ENCODE data around the gene PRKD1.

Gene PRKD1

GRCh38 chr14:29927376-29928116 lies at the start of gene PRKD1:
Gene PRKD1, minus strand, starts transcription at chr14:29927847.
- Histone ChIP-seq H3K4me1 (ENCODE audit: control insufficient read depth in 2 of 2, insufficient read depth in 2 of 2, low read length in 2 of 2) (peaks cover 8 to 9% of the 10 kb centered on the region in 2 donors), H3K9ac (ENCODE audit: low read depth in 1 of 2, low read length in 2 of 2) (peak within 1 kb of the TSS in 1 of 2 donors; percentile 34), H3K4me3 (ENCODE audit: low read length in 2 of 2) (peak within 1 kb of the TSS; percentile 69 to 75), H3K27me3 (ENCODE audit: control insufficient read depth in 2 of 2, insufficient read depth in 2 of 2, low read length in 2 of 2) (peaks cover 5 to 7% of the 10 kb centered on the region in 2 donors), H3K9me3 (ENCODE audit: control insufficient read depth in 2 of 2, low read length in 2 of 2) (no peaks in the 10 kb centered on the region), H3K27ac (ENCODE audit: low read depth in 2 of 2, low read length in 2 of 2) (peak within 1 kb of the TSS in 1 of 2 donors; percentile 23), H3K36me3 (ENCODE audit: control insufficient read depth in 2 of 2, insufficient read depth in 2 of 2, low read length in 2 of 2) (no peaks in the 10 kb centered on the region)

GRCh38 chr14:29971101-29971500 lies 43.5 kb upstream of the PRKD1 start:
- Histone ChIP-seq H3K27me3 (ENCODE audit: control insufficient read depth in 2 of 2, insufficient read depth in 2 of 2, low read length in 2 of 2) (no peaks in the 10 kb centered on the region), H3K27ac (ENCODE audit: low read depth in 2 of 2, low read length in 2 of 2) (no peak overlapping the region), H3K9me3 (ENCODE audit: control insufficient read depth in 2 of 2, low read length in 2 of 2) (no peaks in the 10 kb centered on the region), H3K4me3 (ENCODE audit: low read length in 2 of 2) (no peak overlapping the region), H3K36me3 (ENCODE audit: control insufficient read depth in 2 of 2, insufficient read depth in 2 of 2, low read length in 2 of 2) (no peaks in the 10 kb centered on the region), H3K9ac (ENCODE audit: low read depth in 1 of 2, low read length in 2 of 2) (no peak overlapping the region), H3K4me1 (ENCODE audit: control insufficient read depth in 2 of 2, insufficient read depth in 2 of 2, low read length in 2 of 2) (no peaks in the 10 kb centered on the region)

GRCh38 chr14:29955087-29955486 lies 27.4 kb upstream of the PRKD1 start:
- no peak overlapping the region for H3K4me3 ChIP-seq (ENCODE audit: low read length in 2 of 2)
- H3K36me3 ChIP-seq (ENCODE audit: control insufficient read depth in 2 of 2, insufficient read depth in 2 of 2, low read length in 2 of 2) = no peaks in the 10 kb centered on the region
- no peak overlapping the region for H3K27ac ChIP-seq (ENCODE audit: low read depth in 2 of 2, low read length in 2 of 2)
- no peaks in the 10 kb centered on the region for H3K4me1 ChIP-seq (ENCODE audit: control insufficient read depth in 2 of 2, insufficient read depth in 2 of 2, low read length in 2 of 2)
- no peaks in the 10 kb centered on the region for H3K27me3 ChIP-seq (ENCODE audit: control insufficient read depth in 2 of 2, insufficient read depth in 2 of 2, low read length in 2 of 2)
- H3K9ac ChIP-seq (ENCODE audit: low read depth in 1 of 2, low read length in 2 of 2) = no peak overlapping the region
- no peaks in the 10 kb centered on the region for H3K9me3 ChIP-seq (ENCODE audit: control insufficient read depth in 2 of 2, low read length in 2 of 2)

- Histone ChIP-seq H3K36me3 (ENCODE audit: control insufficient read depth in 2 of 2, insufficient read depth in 2 of 2, low read length in 2 of 2) (no peaks in the 10 kb centered on the region), H3K27me3 (ENCODE audit: control insufficient read depth in 2 of 2, insufficient read depth in 2 of 2, low read length in 2 of 2) (no peaks in the 10 kb centered on the region)
Measured at GRCh38 chr14:29953501-29953900, 25.9 kb upstream of the PRKD1 start.

GRCh38 chr14:29944091-29944490 lies 16.4 kb upstream of the PRKD1 start:
- Histone ChIP-seq H3K36me3 (ENCODE audit: control insufficient read depth in 2 of 2, insufficient read depth in 2 of 2, low read length in 2 of 2) (no peaks in the 10 kb centered on the region), H3K4me1 (ENCODE audit: control insufficient read depth in 2 of 2, insufficient read depth in 2 of 2, low read length in 2 of 2) (no peaks in the 10 kb centered on the region), H3K4me3 (ENCODE audit: low read length in 2 of 2) (no peak overlapping the region), H3K27ac (ENCODE audit: low read depth in 2 of 2, low read length in 2 of 2) (no peak overlapping the region), H3K27me3 (ENCODE audit: control insufficient read depth in 2 of 2, insufficient read depth in 2 of 2, low read length in 2 of 2) (no peaks in the 10 kb centered on the region), H3K9ac (ENCODE audit: low read depth in 1 of 2, low read length in 2 of 2) (no peak overlapping the region), H3K9me3 (ENCODE audit: control insufficient read depth in 2 of 2, low read length in 2 of 2) (no peaks in the 10 kb centered on the region)

More at GRCh38 chr14:29953501-29953900, 25.9 kb upstream of the PRKD1 start:
- Histone ChIP-seq H3K9ac (ENCODE audit: low read depth in 1 of 2, low read length in 2 of 2) (no peak overlapping the region), H3K4me1 (ENCODE audit: control insufficient read depth in 2 of 2, insufficient read depth in 2 of 2, low read length in 2 of 2) (no peaks in the 10 kb centered on the region), H3K4me3 (ENCODE audit: low read length in 2 of 2) (no peak overlapping the region), H3K27ac (ENCODE audit: low read depth in 2 of 2, low read length in 2 of 2) (no peak overlapping the region), H3K9me3 (ENCODE audit: control insufficient read depth in 2 of 2, low read length in 2 of 2) (no peaks in the 10 kb centered on the region)

- Histone ChIP-seq H3K9ac (ENCODE audit: low read depth in 1 of 2, low read length in 2 of 2) (no peak overlapping the region), H3K9me3 (ENCODE audit: control insufficient read depth in 2 of 2, low read length in 2 of 2) (no peaks in the 10 kb centered on the region)
Measured at GRCh38 chr14:29941401-29941800, 13.8 kb upstream of the PRKD1 start.

GRCh38 chr14:29940482-29940881 lies 12.8 kb upstream of the PRKD1 start:
- no peaks in the 10 kb centered on the region for H3K9me3 ChIP-seq (ENCODE audit: control insufficient read depth in 2 of 2, low read length in 2 of 2)
- H3K9ac ChIP-seq (ENCODE audit: low read depth in 1 of 2, low read length in 2 of 2) = no peak overlapping the region

More at GRCh38 chr14:29941401-29941800, 13.8 kb upstream of the PRKD1 start:
- Histone ChIP-seq H3K4me1 (ENCODE audit: control insufficient read depth in 2 of 2, insufficient read depth in 2 of 2, low read length in 2 of 2) (no peaks in the 10 kb centered on the region), H3K27me3 (ENCODE audit: control insufficient read depth in 2 of 2, insufficient read depth in 2 of 2, low read length in 2 of 2) (no peaks in the 10 kb centered on the region), H3K36me3 (ENCODE audit: control insufficient read depth in 2 of 2, insufficient read depth in 2 of 2, low read length in 2 of 2) (no peaks in the 10 kb centered on the region), H3K27ac (ENCODE audit: low read depth in 2 of 2, low read length in 2 of 2) (no peak overlapping the region), H3K4me3 (ENCODE audit: low read length in 2 of 2) (no peak overlapping the region)

GRCh38 chr14:29937116-29937515 lies 9.5 kb upstream of the PRKD1 start:
- Histone ChIP-seq H3K4me3 (ENCODE audit: low read length in 2 of 2) (no peak overlapping the region), H3K4me1 (ENCODE audit: control insufficient read depth in 2 of 2, insufficient read depth in 2 of 2, low read length in 2 of 2) (no peaks in the 10 kb centered on the region)

More at GRCh38 chr14:29940482-29940881, 12.8 kb upstream of the PRKD1 start:
- H3K27ac ChIP-seq (ENCODE audit: low read depth in 2 of 2, low read length in 2 of 2) = no peak overlapping the region
- no peak overlapping the region for H3K4me3 ChIP-seq (ENCODE audit: low read length in 2 of 2)
- H3K4me1 ChIP-seq (ENCODE audit: control insufficient read depth in 2 of 2, insufficient read depth in 2 of 2, low read length in 2 of 2) = no peaks in the 10 kb centered on the region
- no peaks in the 10 kb centered on the region for H3K27me3 ChIP-seq (ENCODE audit: control insufficient read depth in 2 of 2, insufficient read depth in 2 of 2, low read length in 2 of 2)
- H3K36me3 ChIP-seq (ENCODE audit: control insufficient read depth in 2 of 2, insufficient read depth in 2 of 2, low read length in 2 of 2) = no peaks in the 10 kb centered on the region

GRCh38 chr14:29930283-29930682 lies 2.6 kb upstream of the PRKD1 start:
- H3K36me3 ChIP-seq (ENCODE audit: control insufficient read depth in 2 of 2, insufficient read depth in 2 of 2, low read length in 2 of 2) = no peaks in the 10 kb centered on the region
- H3K4me3 ChIP-seq (ENCODE audit: low read length in 2 of 2) = no peak overlapping the region
- no peak overlapping the region for H3K9ac ChIP-seq (ENCODE audit: low read depth in 1 of 2, low read length in 2 of 2)
- H3K27me3 ChIP-seq (ENCODE audit: control insufficient read depth in 2 of 2, insufficient read depth in 2 of 2, low read length in 2 of 2) = peaks cover 4 to 5% of the 10 kb centered on the region in 2 donors
- no peak overlapping the region for H3K27ac ChIP-seq (ENCODE audit: low read depth in 2 of 2, low read length in 2 of 2)
- H3K4me1 ChIP-seq (ENCODE audit: control insufficient read depth in 2 of 2, insufficient read depth in 2 of 2, low read length in 2 of 2) = peaks cover 8 to 9% of the 10 kb centered on the region in 2 donors
- H3K9me3 ChIP-seq (ENCODE audit: control insufficient read depth in 2 of 2, low read length in 2 of 2) = no peaks in the 10 kb centered on the region

More at GRCh38 chr14:29937116-29937515, 9.5 kb upstream of the PRKD1 start:
- Histone ChIP-seq H3K9ac (ENCODE audit: low read depth in 1 of 2, low read length in 2 of 2) (no peak overlapping the region), H3K27ac (ENCODE audit: low read depth in 2 of 2, low read length in 2 of 2) (no peak overlapping the region), H3K36me3 (ENCODE audit: control insufficient read depth in 2 of 2, insufficient read depth in 2 of 2, low read length in 2 of 2) (no peaks in the 10 kb centered on the region), H3K9me3 (ENCODE audit: control insufficient read depth in 2 of 2, low read length in 2 of 2) (no peaks in the 10 kb centered on the region), H3K27me3 (ENCODE audit: control insufficient read depth in 2 of 2, insufficient read depth in 2 of 2, low read length in 2 of 2) (no peaks in the 10 kb centered on the region)

GRCh38 chr14:29928117-29928640 lies 532 bp upstream of the PRKD1 start:
- Histone ChIP-seq H3K9me3 (ENCODE audit: control insufficient read depth in 2 of 2, low read length in 2 of 2) (no peaks in the 10 kb centered on the region), H3K27ac (ENCODE audit: low read depth in 2 of 2, low read length in 2 of 2) (no peak overlapping the region), H3K36me3 (ENCODE audit: control insufficient read depth in 2 of 2, insufficient read depth in 2 of 2, low read length in 2 of 2) (no peaks in the 10 kb centered on the region), H3K27me3 (ENCODE audit: control insufficient read depth in 2 of 2, insufficient read depth in 2 of 2, low read length in 2 of 2) (peaks cover 5 to 7% of the 10 kb centered on the region in 2 donors), H3K4me1 (ENCODE audit: control insufficient read depth in 2 of 2, insufficient read depth in 2 of 2, low read length in 2 of 2) (peaks cover 8 to 9% of the 10 kb centered on the region in 2 donors), H3K4me3 (ENCODE audit: low read length in 2 of 2) (peak overlapping the region in 1 of 2 donors; percentile 33), H3K9ac (ENCODE audit: low read depth in 1 of 2, low read length in 2 of 2) (no peak overlapping the region)

All from mucosa of rectum (tissue), 2 donors.